ENCODE data around the gene AUH.
"Not testable (repeated sequence)": the region's sequence is repeated elsewhere in the genome, so short reads cannot be mapped to it uniquely, and the experiment has no call there.

The AUH gene

DNA sequence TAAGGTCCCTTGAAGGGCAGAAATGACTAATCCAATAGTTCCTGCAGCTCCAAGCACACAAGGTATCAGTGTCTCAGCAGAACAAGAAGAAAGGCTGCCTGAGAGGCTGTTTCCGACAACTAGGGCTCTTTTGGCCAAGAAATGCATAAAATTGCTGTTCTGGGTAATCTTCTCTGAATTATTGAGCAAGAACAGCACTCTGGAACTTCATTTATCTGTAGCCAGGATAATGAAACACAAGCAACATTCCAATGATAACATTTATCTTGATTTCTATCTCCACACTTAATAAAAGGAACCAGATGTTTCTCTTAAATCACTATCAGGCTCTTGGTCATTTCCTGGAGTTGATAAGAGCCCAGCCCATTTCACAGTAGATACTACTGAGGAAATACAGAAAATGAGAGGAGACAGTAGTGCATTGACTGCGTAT is 17.0 kb upstream of the AUH start:
- DNase-seq (ENCODE audit: low spot score): peak; percentile 25

DNA sequence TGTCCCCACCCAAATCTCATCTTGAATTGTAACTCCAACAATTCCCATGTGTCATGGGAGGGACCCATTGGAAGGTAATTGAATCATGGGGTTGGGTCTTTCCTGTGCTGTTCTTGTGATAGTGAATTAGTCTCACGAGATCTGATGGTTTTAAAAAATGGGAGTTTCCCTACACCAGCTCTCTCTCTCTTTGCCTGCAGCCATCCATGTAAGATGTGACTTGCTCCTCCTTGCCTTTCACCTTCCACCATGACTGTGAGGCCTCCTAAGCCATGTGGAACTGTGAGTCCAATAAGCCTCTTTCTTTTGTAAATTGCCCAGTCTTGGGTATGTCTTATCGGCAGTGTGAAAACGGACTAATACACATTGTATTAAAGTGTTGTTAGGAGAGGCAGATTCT is 16.3 kb upstream of the AUH start:
- not testable (repeated sequence) for DNase-seq (ENCODE audit: low spot score)

DNA sequence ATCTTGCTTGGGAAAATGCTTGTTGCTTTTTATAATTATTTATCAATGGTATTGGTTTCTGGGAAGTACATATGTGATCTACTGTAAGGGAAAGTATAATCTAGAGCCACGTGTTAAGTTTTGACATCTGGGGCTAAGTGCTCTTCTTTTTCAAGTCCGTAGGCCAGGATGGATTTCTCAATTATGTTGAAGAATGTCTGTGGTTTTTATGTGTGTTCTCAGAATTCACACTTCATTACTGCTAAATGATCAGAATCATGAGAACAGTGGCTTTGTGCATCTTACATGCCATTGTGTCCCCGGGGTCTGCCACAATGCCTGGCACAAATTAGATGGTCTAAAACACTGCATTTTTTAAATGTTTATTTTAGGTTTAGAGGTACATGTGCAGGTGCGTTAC is 14.5 kb upstream of the AUH start:
- peak; percentile 27 for DNase-seq (ENCODE audit: low spot score)

DNA sequence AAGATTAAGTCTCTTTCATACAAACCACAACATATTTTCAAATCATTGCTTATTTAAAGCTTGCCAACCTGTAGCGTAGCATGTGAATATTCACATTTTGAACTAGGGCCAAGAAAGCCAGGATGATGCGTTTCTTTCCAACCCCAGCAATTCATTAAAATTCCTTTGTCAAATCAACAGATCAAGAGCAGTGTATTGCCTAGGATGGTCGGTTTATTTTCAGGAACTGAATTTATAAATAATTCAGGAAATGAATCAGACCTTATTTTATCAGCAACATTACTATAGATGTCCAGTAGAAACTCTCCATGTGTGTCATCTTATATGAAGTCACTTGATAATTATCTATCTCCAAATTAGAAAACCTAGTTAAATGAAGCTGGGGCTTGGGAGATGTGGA is 13.2 kb upstream of the AUH start:
- peak; percentile 31 for DNase-seq (ENCODE audit: low spot score)

DNA sequence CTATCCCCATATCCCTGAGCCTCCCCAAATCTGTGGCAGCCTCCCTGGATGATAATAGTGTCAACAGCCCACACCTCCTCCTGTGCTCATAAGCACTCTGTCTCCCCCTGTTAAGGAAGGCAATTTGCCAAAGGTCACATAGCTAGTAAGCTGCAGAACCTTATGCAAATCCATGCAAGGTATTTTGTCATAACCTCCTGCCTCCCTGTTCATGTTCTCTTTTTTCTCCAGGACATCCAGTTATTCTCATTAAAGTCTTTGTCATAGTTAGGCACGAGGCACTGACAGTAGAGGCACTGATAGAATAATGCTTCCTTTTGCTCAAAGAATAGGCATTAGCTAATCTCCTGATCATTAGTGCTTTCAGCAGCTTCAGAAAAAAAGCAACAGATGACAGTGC is 10.2 kb upstream of the AUH start:
- DNase-seq (ENCODE audit: low spot score): no peak

DNA sequence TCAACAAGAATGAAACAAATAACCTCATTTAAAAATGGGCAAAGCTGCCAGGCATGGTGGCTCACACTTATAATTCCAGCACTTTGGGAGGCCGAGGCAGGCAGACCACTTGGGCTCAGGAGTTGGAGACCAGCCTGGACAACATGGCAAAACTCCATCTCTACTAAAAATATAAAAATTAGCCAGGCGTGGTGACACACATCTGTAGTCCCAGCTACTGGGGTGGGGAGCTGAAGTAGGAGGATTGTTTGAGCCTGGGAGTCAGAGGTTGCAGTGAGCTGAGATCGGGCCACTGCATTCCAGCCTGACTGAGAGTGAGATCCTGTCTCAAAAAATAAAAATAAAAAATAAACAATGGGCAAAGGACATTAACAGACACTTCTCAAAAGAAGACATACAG is 8.3 kb upstream of the AUH start:
- not testable (repeated sequence) for DNase-seq (ENCODE audit: low spot score)

DNA sequence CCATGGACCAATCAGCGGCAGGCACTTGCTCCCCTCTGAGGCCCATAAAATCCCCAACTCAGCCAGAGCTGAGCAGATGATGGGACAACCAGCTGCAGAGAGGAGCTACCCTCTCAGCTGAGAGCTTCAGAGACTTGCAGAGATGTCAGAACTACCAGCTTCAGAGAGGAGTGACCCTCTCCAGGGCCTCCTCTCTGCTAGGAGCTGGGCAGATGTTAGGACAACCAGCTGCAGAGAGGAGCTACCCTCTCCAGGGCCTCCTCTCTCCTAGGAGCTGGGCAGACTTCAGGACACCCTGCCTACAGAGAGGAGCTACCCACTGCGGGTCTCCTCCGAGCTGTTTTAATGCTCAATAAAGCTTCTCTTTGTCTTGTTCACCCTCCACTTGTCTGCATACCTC is 3.0 kb upstream of the AUH start:
- no peak for DNase-seq (ENCODE audit: low spot score)

DNA sequence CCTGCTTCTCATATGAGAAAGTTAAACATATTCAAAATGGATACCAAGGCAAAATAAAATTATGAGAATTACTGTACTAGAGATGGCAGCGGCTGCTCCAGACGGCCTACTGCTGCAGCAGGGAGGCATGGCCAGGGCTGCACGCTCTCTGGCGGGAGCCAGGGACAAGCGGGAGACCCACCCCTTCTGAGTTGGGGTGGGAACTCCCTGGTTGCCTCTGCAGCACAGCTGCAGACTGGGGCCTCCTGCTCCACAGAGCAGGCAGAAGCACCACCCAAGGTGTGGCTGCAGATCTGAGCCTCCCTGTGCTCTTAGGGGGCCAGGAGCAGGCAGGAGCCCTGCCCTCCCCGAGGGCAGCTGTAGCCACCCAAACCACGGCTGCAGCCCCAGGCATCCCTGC is 2.3 kb upstream of the AUH start:
- no peak for DNase-seq (ENCODE audit: low spot score)

DNA sequence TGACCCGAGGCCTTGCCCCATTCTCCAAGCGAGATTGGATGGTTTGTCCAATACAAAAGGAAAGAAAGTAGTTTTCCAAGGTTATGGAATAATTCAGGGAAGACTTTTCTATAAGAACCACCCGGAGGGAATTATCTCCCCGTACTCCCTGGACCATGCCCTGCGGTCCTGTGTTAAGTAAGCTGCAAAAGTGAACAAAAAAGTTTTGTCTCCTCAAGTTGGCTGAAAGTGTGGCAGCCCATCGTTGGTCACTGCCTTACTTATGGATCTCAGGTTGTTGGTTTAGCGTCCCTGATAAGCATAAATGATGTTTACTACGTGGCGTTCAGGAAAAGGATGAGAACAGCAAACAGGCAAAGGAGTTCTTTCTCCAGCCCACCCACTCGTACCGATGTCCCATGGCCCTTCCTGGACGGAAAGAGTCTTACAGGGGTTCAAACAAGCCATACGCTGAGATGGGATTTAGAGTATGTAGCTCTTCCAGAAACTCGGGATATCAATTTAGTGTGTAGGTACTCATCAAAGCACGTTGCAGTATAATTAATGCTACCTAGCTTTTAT is 413 bp upstream of the AUH start:
- peak; percentile 8 for DNase-seq (ENCODE audit: low spot score)

DNA sequence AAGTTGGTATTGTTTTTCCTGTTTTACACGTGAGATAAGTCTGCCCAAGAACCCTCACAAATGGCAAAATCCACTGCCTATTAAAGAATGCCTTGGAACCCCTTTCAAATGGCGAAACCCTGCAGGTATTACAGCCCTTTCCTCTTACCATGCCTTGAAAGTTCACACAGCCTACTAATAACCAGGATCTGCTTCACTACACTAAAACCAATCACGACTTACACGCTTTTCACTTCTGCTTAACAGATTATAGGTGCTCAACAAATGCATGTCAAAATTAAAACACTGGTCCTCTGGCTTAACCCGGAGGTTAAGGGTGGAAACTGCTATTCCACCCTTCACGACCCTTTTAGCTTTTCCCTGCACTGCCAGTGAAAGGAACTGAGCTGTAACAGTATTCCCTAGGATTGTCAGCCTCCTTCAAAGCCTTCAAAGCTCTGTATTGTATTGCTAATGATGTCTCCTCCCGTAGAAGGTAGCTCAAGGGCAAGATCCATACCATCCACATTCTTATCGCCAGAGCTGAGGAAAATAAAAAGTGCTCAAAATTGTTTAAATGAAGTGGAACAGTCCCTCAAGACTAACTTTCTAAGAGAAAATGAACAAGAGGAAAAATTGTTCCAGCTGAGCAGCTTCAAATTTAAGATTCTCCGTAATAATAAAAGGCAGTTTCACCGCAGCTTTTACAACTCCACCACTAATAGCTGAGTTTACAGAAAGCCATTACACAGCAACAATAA is 997 bp downstream of the AUH start:
- no peak for DNase-seq (ENCODE audit: low spot score)

DNA sequence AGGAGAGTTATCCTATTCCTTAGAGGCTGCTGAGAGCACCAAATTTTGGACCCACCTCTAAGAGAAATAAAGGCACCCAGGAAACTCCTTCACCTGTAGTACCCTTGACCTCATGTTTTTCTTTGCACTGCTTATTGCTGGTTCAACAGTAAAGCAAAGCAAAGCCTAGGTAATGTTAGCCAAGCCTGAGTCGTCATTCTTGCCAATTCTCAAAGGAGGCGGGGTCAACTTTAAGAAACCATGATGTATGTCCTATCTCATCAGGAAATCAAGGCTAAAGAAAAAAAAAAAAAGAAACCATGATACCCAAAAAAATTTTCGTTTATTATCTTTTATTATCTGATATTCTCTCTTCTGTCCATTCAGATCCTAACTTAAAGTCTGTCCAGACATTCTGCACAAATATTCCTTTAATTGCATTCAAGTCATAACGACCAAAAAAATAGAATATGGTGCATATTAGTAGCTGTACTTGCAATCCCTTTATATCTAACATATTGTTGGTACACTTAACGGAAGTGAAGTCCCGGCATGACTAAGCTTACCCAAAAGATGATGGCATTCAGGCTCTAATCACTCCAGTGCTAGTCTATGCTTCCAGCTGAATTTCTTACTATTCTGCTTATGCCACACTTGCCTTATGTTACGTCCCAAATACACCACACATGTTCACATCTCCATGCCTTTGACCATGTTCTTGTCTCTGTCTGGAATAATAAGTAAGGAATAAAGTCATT is 1.8 kb downstream of the AUH start:
- no peak for DNase-seq (ENCODE audit: low spot score)

DNA sequence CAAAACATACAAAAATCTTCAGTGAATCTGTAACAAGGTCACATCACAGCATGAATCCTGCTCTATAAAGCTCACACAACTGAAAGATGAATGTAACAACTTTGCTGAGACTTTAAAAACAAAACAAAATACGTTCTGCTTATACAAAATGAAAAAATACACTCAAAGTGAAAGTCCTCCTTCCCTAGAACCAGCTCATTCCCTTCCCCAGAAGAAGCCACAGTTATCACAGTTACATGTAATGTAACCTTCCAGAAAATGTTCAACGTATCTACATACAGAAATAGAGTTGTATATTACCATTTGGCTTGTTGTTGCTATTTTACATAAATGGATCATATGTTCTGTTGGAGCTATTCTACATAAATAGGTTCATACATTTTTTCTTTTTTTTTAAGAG is 2.6 kb downstream of the AUH start:
- DNase-seq (ENCODE audit: low spot score): no peak

DNA sequence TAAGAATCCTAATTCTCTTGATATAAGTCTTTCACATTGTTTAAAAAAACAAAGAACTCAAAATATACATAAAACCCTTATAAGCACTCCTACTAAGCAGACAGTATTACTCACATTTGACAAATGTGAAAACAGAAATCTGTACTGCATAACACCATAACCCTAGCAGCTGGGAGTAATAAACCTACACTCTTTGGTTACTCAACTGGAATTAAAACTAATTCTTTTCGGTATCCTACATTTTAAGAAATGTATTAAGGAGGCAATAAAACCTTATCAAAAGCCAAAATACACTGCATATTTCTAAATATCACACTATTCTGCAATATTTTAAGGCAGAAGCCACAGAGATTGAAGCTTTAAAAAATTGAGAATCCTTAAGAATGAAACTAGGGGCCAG is 6.8 kb downstream of the AUH start:
- no peak for DNase-seq (ENCODE audit: low spot score)

DNA sequence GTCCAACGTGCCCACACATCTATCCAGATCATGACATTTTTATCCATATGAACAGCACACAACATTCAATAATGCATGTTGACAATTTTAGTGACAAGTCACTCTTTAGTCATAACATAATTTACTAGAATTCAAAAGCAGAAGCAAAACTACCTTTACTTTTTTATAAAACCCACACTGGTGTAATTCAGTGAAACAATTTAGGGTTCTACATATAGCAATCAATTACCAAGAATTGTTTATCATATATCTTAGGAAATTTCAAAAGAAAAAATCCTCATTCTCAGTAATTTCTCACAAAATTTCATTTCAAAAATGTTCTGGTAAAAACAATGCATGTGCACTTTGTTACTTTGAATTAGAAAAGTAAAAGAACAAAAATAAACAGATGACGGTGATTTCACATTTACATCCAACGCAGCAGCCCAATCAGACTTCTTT is 12.6 kb downstream of the AUH start:
- no peak for DNase-seq (ENCODE audit: low spot score)

DNA sequence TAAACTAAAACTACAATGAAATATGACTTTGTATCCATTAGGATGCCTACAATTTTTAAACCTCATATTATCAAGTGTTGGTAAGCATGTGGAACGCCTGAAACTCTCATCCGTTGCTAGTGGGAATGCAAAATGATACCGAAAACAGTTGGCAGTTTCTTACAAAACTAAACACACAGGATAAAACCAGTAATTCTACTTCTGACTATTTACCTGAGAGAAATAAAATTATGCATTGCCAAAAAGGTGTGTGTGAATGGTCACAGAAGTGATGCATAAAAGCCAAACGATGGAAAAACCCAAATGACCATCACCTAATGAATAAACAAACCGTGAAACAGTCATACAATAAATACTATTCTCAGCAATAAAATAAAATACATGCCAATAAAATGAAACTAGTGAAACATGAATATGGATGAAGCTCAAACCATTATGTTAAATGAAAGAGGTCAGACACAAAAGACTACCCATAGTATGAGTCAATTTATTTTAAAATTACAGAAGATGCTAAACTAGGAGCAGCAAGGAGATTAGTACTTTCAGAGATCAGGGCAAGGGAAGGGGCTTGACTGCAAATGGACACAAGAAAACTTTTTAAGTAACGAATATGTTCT is 13.4 kb downstream of the AUH start:
- DNase-seq (ENCODE audit: low spot score): no peak

DNA sequence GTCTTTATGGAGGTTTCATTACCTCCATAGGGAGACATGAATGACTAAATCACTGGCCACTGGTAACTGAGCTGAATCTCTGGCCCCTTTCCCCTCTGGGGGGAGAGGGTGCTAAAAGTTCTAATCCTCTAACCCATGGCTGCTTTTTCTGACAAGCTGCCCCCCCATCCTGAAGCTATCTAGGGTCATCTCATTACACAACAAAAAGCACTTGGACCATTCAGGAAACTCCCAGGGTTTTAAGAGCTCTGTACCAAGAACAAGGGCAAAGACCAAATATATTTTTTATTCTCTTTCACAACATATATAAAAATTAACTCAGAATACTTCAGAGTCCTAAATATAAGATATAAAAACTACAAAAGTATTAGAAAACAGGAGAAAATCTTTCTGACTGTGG is 14.3 kb downstream of the AUH start:
- no peak for DNase-seq (ENCODE audit: low spot score)

DNA sequence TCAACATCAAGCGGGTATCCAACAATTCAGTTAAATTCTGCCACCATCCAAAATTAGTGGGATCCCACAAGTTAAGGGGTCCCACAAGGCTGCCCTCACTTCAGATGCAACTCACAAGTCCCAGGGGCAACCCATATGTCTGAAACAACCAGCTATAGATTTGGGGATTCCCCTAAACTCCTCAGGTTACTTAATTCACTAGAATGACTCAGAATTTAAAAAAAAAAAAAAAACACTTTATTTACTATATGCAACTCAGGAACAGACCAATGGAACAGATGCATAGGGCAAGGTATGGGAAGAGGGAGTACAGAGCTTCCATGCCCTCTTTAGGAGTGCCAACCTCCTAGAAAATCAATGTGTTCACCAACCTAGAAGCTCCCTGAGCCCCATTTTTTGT is 15.1 kb downstream of the AUH start:
- DNase-seq (ENCODE audit: low spot score): no peak

DNA sequence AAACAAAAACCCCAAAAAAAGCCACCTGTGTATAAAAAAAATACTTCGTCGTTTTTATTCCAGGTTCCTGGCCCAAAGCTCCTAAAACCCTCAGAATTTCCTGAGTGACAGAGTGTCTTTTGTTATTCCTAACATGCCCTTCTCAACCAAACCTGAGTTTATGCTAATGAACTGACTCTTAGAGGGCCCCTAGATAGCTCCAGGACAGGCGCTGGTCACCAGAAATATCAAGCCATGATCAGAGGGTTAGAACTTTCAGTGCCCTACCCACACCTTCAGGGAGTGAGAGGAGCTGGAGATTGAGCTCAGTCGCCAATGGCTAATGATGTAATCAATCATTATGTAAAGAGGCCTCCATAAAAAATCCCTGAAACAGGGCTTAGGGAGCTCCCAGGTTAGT is 15.7 kb downstream of the AUH start:
- no peak for DNase-seq (ENCODE audit: low spot score)

DNA sequence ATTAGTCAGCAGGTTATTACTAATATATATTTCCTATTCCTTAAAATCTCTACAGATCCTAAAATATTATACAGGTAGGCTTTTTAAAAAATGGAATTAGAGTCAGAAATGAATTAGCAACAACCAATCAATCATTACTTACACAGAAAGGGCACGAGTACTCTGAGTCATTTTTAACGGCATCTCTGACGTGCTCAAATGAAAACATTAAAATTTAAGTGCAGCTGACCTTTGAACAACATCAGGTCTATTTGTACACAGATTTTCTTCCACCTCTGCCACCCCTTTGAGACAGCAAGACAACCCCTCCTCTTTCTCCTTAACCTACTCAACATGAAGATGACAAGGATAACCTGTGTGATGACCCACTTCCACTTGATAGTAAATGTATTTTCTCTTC is 19.1 kb downstream of the AUH start:
- no peak for DNase-seq (ENCODE audit: low spot score)

DNA sequence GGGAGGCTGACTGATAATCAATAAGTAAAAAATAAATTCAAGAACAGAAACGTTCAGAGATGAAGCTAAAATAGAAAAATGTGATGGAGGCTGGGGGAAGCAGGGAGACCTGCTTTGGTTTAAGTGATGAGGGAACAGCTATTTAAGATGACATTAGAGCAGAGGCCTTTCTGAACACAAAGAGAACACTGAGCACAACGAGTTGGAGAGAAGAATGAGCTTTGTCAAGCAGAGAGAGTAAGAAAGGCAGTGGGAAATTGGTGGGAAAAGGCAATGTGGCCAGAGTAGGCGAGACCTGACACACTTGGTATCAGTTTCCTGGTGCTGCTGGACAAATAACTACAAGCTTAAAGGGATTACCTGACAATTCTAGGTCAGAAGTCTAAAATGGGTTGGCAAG is 20.0 kb downstream of the AUH start:
- no peak for DNase-seq (ENCODE audit: low spot score)

DNA sequence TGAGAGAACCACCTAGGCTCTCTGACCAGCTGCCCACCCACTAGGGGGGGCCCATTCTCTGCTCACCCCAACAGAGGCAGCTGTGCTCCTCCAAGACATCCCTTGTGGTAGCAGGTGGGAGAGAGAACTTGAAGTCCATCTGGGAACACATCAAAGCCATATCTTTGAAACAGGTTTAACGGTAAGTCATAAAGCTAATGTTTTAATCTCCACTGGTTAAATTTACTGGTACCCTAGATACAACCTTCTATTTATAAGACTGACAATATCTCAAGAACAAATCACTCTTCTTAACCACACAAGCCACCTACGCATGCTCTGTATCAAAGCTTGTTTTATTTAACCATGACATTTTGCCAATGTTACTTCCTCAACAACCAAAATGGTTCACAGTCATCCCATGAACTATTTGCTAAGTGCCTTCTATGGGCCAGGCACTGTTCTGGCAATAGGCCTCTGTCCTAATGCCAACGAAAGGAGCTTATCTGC is 20.4 kb downstream of the AUH start:
- no peak for DNase-seq (ENCODE audit: low spot score)

DNA sequence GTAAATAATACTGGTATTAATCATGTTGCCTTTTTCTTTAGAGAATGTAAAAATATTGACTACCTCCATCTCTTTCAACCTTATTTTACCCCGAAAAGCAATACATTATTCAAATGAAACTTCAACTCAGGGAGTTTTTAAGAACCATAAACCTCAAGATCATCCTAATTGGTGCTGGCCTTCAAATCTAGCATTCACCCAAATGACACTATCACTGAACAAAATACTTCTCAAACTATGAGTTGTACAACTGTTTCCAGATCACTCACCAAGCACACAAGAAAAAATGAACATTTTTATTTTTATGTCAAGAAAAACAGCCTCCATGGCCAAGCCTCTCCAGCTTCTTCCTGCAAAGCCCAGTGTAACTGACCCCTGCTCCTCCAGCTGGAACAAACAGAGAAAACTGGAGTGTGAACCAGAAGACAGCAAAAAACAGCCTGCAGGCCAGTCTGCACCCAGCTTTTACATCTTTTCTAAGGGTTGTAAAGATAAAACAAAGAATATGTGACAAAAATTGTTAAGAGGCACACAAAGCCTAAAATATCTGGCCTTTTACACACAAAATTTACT is 21.2 kb downstream of the AUH start:
- no peak for DNase-seq (ENCODE audit: low spot score)

DNA sequence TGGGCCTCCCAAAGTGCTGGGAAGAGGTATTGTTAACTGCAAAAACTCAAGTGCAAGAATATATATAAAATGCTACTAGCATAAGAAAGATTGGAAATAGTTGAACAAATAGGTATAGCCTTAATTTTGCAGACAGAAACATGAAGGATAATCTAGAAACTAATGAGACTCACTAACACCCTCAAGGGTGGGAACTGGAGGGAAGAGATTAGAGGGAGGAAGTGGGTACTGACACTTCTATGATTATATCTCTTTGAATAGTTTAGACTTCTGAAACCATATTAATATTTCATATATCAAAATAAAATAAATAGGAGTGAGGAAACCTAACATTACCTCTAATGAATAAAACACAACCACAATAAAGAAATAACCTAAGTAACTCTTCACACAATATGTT is 23.0 kb downstream of the AUH start:
- DNase-seq (ENCODE audit: low spot score): no peak
